Measurements from ENCODE around the gene HNF1B. TPM values are rescaled to one million over a fixed set of nuclear protein-coding genes. Genes with fewer than 3 reads are reported as not detected.

HNF1B gene, protein sequence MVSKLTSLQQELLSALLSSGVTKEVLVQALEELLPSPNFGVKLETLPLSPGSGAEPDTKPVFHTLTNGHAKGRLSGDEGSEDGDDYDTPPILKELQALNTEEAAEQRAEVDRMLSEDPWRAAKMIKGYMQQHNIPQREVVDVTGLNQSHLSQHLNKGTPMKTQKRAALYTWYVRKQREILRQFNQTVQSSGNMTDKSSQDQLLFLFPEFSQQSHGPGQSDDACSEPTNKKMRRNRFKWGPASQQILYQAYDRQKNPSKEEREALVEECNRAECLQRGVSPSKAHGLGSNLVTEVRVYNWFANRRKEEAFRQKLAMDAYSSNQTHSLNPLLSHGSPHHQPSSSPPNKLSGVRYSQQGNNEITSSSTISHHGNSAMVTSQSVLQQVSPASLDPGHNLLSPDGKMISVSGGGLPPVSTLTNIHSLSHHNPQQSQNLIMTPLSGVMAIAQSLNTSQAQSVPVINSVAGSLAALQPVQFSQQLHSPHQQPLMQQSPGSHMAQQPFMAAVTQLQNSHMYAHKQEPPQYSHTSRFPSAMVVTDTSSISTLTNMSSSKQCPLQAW
- total RNA-seq (not detected), polyA plus RNA-seq (ENCODE audit: insufficient read length in 2 of 2) (1 to 10 TPM in 1 of 2 donors, under 1 TPM in 1; 0.76 to 1.3 TPM)
- long read RNA-seq, donor 1: 0 reads
- long read RNA-seq, donor 2: 0 reads
- long read RNA-seq, donor 3: 0 reads
- long read RNA-seq, donor 4, partial matches to known transcripts: 0 of 3 reads
- long read RNA-seq, donor 4, other reads (novel, unspliced or antisense): 0 of 3 reads

DNA sequence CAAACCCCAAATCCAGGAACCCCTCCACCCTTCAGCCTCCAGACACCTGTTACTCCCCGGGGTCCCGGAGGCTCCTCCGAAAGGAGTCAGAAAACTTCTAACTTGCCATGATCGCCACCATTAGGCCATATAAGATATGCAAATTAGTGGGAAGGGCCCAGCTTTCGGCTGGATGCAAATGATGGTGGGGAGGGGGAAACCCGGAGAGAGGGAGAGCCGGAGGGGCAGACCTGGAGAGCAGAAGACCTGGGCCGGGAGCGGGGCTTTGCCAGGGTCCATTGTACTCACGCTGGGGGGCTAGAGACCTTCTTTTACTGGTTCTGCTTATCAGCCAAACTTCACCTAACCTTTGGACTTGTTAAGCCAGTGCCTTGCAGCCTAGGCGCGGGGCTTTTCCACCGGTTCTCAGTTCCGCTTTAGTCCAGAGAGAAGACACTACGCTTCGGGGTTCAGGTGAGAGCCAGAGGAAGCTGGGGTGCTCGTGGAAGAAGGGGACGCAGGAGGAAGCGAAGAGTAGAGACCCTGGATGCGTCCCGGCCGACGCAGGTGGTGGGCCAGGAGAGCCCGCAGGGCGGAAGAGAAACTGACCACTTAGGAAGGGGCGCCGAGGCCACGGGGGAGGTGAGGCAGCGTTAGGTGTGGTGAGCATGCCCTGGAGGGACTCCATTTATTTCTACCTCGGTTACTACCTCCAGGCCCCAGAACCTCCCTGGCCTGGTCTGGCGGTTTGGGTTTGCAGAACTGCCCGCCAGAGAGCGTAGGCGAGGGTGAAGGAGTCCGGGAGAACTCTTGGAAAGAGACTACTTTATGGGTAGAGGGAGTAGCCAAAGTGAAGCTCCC, at the start of gene HNF1B:
HNF1B (minus strand) TSS at position 99 of the 840 bp plus-strand sequence. CDS start 175 bp downstream, outside the sequence.
- Histone ChIP-seq H3K27me3 (ENCODE audit: control insufficient read depth, insufficient read depth, low read length) (peaks cover 79% of the 10 kb centered on the region), H3K4me1 (ENCODE audit: control insufficient read depth, insufficient read depth, low read length) (peaks cover 29% of the 10 kb centered on the region), H3K27ac (ENCODE audit: low read depth, low read length) (no peak within 1 kb of the TSS), H3K36me3 (ENCODE audit: control insufficient read depth, insufficient read depth, low read length) (no peaks in the 10 kb centered on the region), H3K9me3 (ENCODE audit: control insufficient read depth, insufficient read depth, low read length) (no peaks in the 10 kb centered on the region), H3K4me3 (ENCODE audit: low read depth, low read length) (no peak within 1 kb of the TSS)
- WGBS (ENCODE audit: insufficient coverage): 9% methylated on average over 29 of the region's 35 CpGs
- DNase-seq (ENCODE audit: low read depth in 4 of 6, low spot score in 6 of 6): no peak

DNA sequence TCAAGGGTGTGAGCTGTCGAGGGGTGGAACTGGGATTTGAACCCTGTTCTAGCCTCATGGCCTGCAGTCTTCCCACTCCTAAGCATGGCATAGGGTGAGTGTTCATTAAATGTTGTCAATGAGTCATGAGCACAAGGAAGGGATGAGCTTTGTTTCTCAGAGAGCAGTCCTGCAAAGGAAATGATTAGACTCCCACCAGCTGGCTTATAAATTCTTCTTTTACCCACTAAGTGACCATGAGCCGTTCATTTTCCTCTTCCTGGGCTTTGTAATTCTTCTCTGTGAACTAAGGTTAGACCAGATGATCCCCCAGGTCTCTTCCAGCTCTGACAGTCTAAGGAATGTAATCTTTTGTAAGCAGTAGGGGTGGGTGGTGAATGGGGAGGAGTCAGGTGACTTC, 47.9 kb upstream of the HNF1B start:
- Histone ChIP-seq H3K27me3 (ENCODE audit: control insufficient read depth, insufficient read depth, low read length) (no peaks in the 10 kb centered on the region), H3K27ac (ENCODE audit: low read depth, low read length) (no peak overlapping the region), H3K36me3 (ENCODE audit: control insufficient read depth, insufficient read depth, low read length) (no peaks in the 10 kb centered on the region), H3K4me1 (ENCODE audit: control insufficient read depth, insufficient read depth, low read length) (peaks cover 4% of the 10 kb centered on the region), H3K4me3 (ENCODE audit: low read depth, low read length) (no peak overlapping the region), H3K9me3 (ENCODE audit: control insufficient read depth, insufficient read depth, low read length) (no peaks in the 10 kb centered on the region)
- DNase-seq (ENCODE audit: low read depth in 4 of 6, low spot score in 6 of 6): no peak
- WGBS (ENCODE audit: insufficient coverage): no CpG with 5 or more reads among the region's 2 CpGs

DNA sequence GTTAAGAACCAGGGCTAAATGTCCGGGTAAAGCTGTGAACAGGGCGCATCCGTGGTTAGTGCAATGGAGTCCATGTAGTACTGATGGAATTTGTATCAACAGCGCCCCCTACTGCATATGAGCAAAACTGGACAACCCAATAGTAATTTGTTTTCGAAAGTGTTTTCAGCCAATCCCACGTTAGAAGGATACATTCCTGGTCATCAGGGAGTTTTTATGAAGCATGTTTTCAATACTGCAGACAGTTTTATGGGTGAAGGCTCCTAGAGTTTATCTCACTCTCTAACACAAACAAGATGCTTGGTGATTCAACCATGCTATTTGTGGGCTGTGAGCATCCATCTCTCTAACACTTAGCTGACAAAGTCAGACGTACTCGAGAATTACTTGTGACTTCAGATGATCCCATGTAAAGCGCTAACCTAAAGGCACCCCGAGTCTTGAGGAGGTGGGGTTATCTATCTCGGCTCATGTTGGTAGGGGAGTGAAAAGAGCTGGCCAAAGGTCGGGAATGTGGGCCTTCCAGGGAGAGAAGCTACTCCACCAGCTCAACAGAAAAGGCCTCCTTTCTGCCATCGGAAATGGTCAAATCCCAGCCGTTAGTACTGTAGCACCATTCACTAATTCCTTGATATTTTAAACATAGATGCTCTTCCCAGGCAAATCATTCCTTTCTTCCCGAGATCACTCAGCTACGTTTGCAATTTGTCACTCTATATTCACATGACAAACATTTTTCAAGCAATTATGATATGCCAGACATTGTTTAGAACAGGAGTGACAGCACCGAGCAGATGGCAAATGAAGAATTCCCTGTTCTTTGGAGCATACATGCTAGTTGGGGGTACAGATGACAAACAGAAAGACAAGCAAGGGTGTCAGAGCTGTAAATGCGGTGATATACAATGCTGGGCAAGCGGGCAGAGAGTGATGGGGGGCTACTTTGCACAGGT, 46.9 kb upstream of the HNF1B start:
- H3K36me3 ChIP-seq (ENCODE audit: control insufficient read depth, insufficient read depth, low read length): no peaks in the 10 kb centered on the region
- no peak overlapping the region for H3K27ac ChIP-seq (ENCODE audit: low read depth, low read length)
- no peak overlapping the region for H3K4me3 ChIP-seq (ENCODE audit: low read depth, low read length)
- WGBS (ENCODE audit: insufficient coverage): 71% methylated on average over 7 of the region's 19 CpGs
- H3K27me3 ChIP-seq (ENCODE audit: control insufficient read depth, insufficient read depth, low read length): no peaks in the 10 kb centered on the region
- H3K9me3 ChIP-seq (ENCODE audit: control insufficient read depth, insufficient read depth, low read length): no peaks in the 10 kb centered on the region
- peak in 2 of 6 donors; percentile 43 to 79 for DNase-seq (ENCODE audit: low read depth in 4 of 6, low spot score in 6 of 6)
- H3K4me1 ChIP-seq (ENCODE audit: control insufficient read depth, insufficient read depth, low read length): peaks cover 7% of the 10 kb centered on the region

DNA sequence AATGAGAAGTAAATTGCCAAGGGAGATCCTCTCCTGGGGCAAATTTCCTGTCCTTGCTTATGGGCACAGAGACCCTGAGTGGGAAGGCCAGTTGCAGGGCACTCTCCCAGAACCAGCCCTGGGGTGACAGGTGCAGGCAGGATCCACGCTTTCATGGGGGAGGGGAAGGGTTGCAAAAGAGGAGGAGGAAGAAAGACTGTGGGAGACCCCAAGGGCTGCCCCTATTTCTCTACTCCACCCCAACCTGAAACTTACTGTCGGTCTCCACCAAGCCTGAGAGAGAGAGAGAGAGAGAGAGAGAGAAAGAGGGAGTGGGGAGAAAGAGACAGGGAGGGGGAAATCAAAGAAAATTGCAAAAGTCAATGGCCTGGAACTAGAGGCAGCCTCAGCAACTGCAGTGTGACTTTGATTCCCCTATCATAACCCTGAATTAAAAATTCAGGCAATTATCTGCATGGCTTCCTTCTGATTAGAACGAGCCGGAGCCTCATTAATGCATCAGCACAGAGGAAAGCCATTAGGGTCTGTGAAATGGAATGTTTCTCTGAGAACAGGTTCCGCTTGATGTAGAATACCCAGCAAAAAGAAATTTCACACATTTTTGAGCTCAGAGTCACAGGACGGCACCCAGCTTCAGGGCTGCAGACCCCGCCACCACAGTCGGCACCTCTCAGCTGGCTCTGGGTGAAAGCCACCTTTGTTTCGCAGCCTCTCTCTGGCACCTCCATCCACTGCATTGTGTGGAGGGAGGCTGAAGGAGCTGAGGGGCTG, 45.1 kb upstream of the HNF1B start:
- peak in 1 of 6 donors; percentile 88 for DNase-seq (ENCODE audit: low read depth in 4 of 6, low spot score in 6 of 6)
- H3K27ac ChIP-seq (ENCODE audit: low read depth, low read length): no peak overlapping the region
- H3K4me3 ChIP-seq (ENCODE audit: low read depth, low read length): no peak overlapping the region
- H3K9me3 ChIP-seq (ENCODE audit: control insufficient read depth, insufficient read depth, low read length): no peaks in the 10 kb centered on the region
- peaks cover 7% of the 10 kb centered on the region for H3K4me1 ChIP-seq (ENCODE audit: control insufficient read depth, insufficient read depth, low read length)
- 87% methylated on average over 3 of the region's 9 CpGs for WGBS (ENCODE audit: insufficient coverage)
- H3K27me3 ChIP-seq (ENCODE audit: control insufficient read depth, insufficient read depth, low read length): no peaks in the 10 kb centered on the region
- H3K36me3 ChIP-seq (ENCODE audit: control insufficient read depth, insufficient read depth, low read length): no peaks in the 10 kb centered on the region

DNA sequence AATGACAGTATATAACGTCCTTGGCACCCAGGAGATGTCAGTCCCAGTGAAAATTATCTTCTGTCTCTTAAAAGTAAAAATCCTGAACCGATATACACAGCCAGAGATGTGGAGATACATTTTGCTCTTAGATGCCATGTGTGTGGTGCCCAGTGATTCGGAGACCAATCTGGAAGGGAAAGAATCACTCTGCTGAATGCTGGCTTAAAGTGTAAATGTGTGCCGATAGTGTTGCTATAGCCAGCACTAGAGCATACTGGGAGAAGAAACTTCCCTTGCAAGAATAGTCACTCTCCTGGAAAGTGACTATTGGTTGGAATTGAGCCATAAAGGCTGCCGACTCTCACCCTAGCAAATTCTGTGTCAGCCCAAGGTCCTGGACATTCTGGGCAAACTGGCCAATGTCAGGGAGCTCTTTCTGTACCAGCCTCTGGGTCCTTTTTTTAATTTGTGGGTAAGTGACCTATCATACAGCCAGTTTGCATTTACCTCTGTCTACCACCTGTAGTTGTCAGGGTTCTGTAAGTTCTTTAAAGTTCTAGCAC, 44.2 kb upstream of the HNF1B start:
- peak in 1 of 6 donors; percentile 48 for DNase-seq (ENCODE audit: low read depth in 4 of 6, low spot score in 6 of 6)
- Histone ChIP-seq H3K27me3 (ENCODE audit: control insufficient read depth, insufficient read depth, low read length) (no peaks in the 10 kb centered on the region), H3K36me3 (ENCODE audit: control insufficient read depth, insufficient read depth, low read length) (no peaks in the 10 kb centered on the region), H3K4me1 (ENCODE audit: control insufficient read depth, insufficient read depth, low read length) (peaks cover 7% of the 10 kb centered on the region), H3K9me3 (ENCODE audit: control insufficient read depth, insufficient read depth, low read length) (peaks cover 1% of the 10 kb centered on the region), H3K27ac (ENCODE audit: low read depth, low read length) (no peak overlapping the region), H3K4me3 (ENCODE audit: low read depth, low read length) (no peak overlapping the region)
- 38% methylated on average over 1 of the region's 5 CpGs for WGBS (ENCODE audit: insufficient coverage)

DNA sequence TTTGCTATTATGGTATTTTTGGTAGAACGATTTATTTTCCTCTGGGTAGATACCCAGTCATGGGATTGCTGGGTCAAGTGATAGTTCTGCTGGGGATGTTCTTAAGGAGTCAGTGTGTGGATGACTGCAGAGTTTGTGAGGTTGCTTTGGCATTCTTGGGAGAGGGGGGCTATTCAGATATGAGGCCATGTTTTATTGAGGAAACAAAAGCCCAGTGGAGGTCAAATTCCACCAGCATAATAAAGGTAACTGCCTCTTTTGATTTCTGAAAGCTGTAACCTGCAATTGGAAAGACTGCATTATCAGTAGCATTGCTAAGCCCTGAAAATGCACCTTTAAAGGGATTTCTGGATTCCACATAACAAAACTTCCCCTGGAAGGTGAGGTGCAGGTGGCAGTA, 43.7 kb upstream of the HNF1B start:
- peaks cover 7% of the 10 kb centered on the region for H3K4me1 ChIP-seq (ENCODE audit: control insufficient read depth, insufficient read depth, low read length)
- no peaks in the 10 kb centered on the region for H3K36me3 ChIP-seq (ENCODE audit: control insufficient read depth, insufficient read depth, low read length)
- no peak overlapping the region for H3K4me3 ChIP-seq (ENCODE audit: low read depth, low read length)
- H3K27me3 ChIP-seq (ENCODE audit: control insufficient read depth, insufficient read depth, low read length): no peaks in the 10 kb centered on the region
- H3K27ac ChIP-seq (ENCODE audit: low read depth, low read length): no peak overlapping the region
- no peak for DNase-seq (ENCODE audit: low read depth in 4 of 6, low spot score in 6 of 6)
- WGBS (ENCODE audit: insufficient coverage): 90% methylated on average over 1 of the region's 1 CpG
- H3K9me3 ChIP-seq (ENCODE audit: control insufficient read depth, insufficient read depth, low read length): peaks cover 1% of the 10 kb centered on the region

DNA sequence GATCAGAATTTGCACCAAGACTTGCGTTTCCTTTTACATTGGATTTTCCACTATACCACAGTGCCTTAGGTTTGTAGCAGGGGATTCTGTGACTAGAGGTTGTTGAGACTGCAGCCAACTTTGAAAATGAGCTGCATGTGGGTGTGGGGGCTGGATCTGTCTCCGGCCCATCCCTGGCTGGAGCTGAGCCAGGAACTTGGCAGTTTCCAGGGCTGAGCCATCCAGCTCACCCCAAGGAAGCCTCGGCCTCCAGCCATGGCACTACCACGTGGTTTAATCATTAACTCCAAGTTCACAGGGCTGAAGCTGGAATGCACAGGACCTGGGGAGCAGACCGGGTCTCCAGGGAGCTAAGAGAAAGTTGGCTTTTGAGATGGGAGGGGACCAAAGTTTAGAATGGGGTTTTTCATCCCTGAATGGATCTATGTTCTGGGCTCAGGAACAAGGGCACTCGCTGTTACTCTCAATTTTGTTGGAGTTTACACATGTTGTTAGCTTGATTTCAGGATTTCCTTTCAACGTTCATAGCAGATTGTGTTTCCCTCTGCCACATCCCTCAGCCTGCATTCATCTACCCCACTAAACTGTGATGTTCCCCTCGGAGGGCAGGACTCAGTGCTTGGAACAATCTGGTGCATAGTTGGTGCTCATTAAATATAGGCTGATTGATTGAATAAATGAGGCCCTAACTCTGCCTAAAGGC, 42.3 kb upstream of the HNF1B start:
- Histone ChIP-seq H3K27me3 (ENCODE audit: control insufficient read depth, insufficient read depth, low read length) (no peaks in the 10 kb centered on the region), H3K9me3 (ENCODE audit: control insufficient read depth, insufficient read depth, low read length) (peaks cover 1% of the 10 kb centered on the region), H3K36me3 (ENCODE audit: control insufficient read depth, insufficient read depth, low read length) (no peaks in the 10 kb centered on the region), H3K27ac (ENCODE audit: low read depth, low read length) (no peak overlapping the region), H3K4me1 (ENCODE audit: control insufficient read depth, insufficient read depth, low read length) (peaks cover 7% of the 10 kb centered on the region), H3K4me3 (ENCODE audit: low read depth, low read length) (no peak overlapping the region)
- peak in 5 of 6 donors; percentile 19 to 84 (median 56) for DNase-seq (ENCODE audit: low read depth in 4 of 6, low spot score in 6 of 6)
- 50% methylated on average over 1 of the region's 8 CpGs for WGBS (ENCODE audit: insufficient coverage)

DNA sequence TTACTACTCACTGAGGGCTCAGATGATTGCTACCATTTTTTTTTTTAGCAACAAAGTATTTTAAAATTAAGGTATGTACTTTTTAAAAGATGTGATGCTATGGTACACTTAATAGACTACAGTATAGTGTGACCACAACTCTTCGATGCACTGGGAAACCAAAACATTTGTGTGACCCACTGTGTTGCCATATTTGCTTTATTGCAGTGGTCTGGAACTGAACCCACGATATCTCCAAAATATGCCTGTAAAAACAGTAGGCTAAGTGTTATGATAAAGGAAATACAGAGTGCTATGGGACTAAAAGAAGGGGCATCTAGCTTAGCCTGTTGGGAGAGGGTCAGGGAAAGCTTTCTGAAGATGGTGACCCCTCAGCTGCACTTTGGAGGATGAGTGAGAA, 41.6 kb upstream of the HNF1B start:
- peaks cover 1% of the 10 kb centered on the region for H3K9me3 ChIP-seq (ENCODE audit: control insufficient read depth, insufficient read depth, low read length)
- no peak for DNase-seq (ENCODE audit: low read depth in 4 of 6, low spot score in 6 of 6)
- no peaks in the 10 kb centered on the region for H3K36me3 ChIP-seq (ENCODE audit: control insufficient read depth, insufficient read depth, low read length)
- H3K27me3 ChIP-seq (ENCODE audit: control insufficient read depth, insufficient read depth, low read length): no peaks in the 10 kb centered on the region
- 75% methylated on average over 1 of the region's 2 CpGs for WGBS (ENCODE audit: insufficient coverage)
- H3K4me3 ChIP-seq (ENCODE audit: low read depth, low read length): no peak overlapping the region
- H3K27ac ChIP-seq (ENCODE audit: low read depth, low read length): no peak overlapping the region
- peaks cover 7% of the 10 kb centered on the region for H3K4me1 ChIP-seq (ENCODE audit: control insufficient read depth, insufficient read depth, low read length)

Data from spinal cord (tissue), 10 donors.